Ishikawa (cell line): ENCODE data around the gene SUPT20H.

Experiments
- CREB1 ChIP-seq: IDR thresholded peaks from 2 replicates; pipeline ENCODE4 v1.6.1; 2012; ENCODE audit warnings: low read depth
- EP300 ChIP-seq: IDR thresholded peaks from 2 replicates; pipeline ENCODE4 v1.6.1; 2012; ENCODE audit warnings: borderline replicate concordance
- FOXM1 ChIP-seq: IDR thresholded peaks from 2 replicates; pipeline ENCODE4 v1.6.1; 2012; ENCODE audit warnings: low read depth, borderline replicate concordance
- MAX ChIP-seq: IDR thresholded peaks from 2 replicates; pipeline ENCODE4 v1.6.1; 2012
- NFIC ChIP-seq: IDR thresholded peaks from 2 replicates; pipeline ENCODE4 v1.6.1; 2012
- RAD21 ChIP-seq: IDR thresholded peaks from 2 replicates; pipeline ENCODE4 v1.6.1; 2012; ENCODE audit warnings: low read depth
- REST ChIP-seq: IDR thresholded peaks from 2 replicates; pipeline ENCODE4 v1.6.1; 2012; ENCODE audit warnings: low read depth, mild to moderate bottlenecking
- TAF1 ChIP-seq: IDR thresholded peaks from 2 replicates; pipeline ENCODE4 v1.6.1; 2012; ENCODE audit warnings: low read depth, mild to moderate bottlenecking
- TCF12 ChIP-seq: IDR thresholded peaks from 2 replicates; pipeline ENCODE4 v1.6.1; 2012; ENCODE audit warnings: low read depth
- USF1 ChIP-seq: IDR thresholded peaks from 2 replicates; pipeline ENCODE4 v1.6.1; 2012
- YY1 ChIP-seq: IDR thresholded peaks from 2 replicates; pipeline ENCODE4 v1.6.1; 2012; ENCODE audit warnings: low read depth

- TF ChIP-seq RAD21, result no peak
- TF ChIP-seq CREB1, result no peak
- no peak for TF ChIP-seq FOXM1
- no peak for TF ChIP-seq TAF1
- TF ChIP-seq REST, result no peak
- no peak for TF ChIP-seq MAX
- no peak for TF ChIP-seq EP300
- TF ChIP-seq YY1, result no peak
- no peak for TF ChIP-seq TCF12
- no peak for TF ChIP-seq USF1
- TF ChIP-seq NFIC, result no peak
Measured at GRCh38 chr13:37076818-37077217, 17.3 kb upstream of the SUPT20H start.
